SK-N-SH (cell line): ENCODE data around the gene OLFML1. TPM values are rescaled to one million over a fixed set of nuclear protein-coding genes. Genes with fewer than 3 reads are reported as not detected.
A peak's percentile ranks its signal among the peaks of the same experiment; 100 is the strongest.

Source experiments
- CTCF ChIA-PET: fragments of 300-600, 350-600 bp; formaldehyde crosslinking; extraction: SDS; loops from one replicate; lab custom pipeline; 2021; lab: Yijun Ruan, JAX
- POLR2A ChIA-PET: fragments of 350-600 bp; sonication (Branson Sonifier 250); formaldehyde crosslinking; extraction: SDS; loops from one replicate; lab custom pipeline; 2020; ENCODE audit warnings: antibody characterized with exemption, inconsistent platforms; lab: Yijun Ruan, JAX
- DNase-seq: peaks from one replicate; pipeline ENCODE4 v3.0.0; 2012
- H2AFZ ChIP-seq: fragments of 200-600 bp; sonication (generic); 2 replicates; pipeline ENCODE4 v1.8.1; 2016; ENCODE audit warnings: antibody characterized with exemption, mild to moderate bottlenecking, low read depth
- H3F3A ChIP-seq: fragments of 200-600 bp; sonication (generic); replicated peaks from 2 replicates; pipeline ENCODE3; 2016; ENCODE audit warnings: antibody characterized with exemption, mild to moderate bottlenecking; ENCODE audit not compliant: insufficient read depth
- H3K27ac ChIP-seq, 2 experiments: fragments of 200-500 bp in 1 of 2; fragments of 200-600 bp in 1 of 2; sonication (Bioruptor generic) in 1 of 2; sonication (generic), shearing (Covaris generic) in 1 of 2; 2 replicates each; pipeline versions ENCODE4 v1.5.1 to v1.6.1; 2014 to 2016; ENCODE audit warnings: low read depth in 2 of 2, inconsistent platforms in 1 of 2, low read length in 1 of 2, mild to moderate bottlenecking in 1 of 2, mixed read lengths in 1 of 2
- H3K27me3 ChIP-seq: fragments of 200-600 bp; sonication (generic), shearing (Covaris generic); 2 replicates; pipeline ENCODE4 v1.6.1; 2016; ENCODE audit warnings: mixed run types; ENCODE audit not compliant: insufficient read depth
- H3K36me3 ChIP-seq, 2 experiments: fragments of 200-500 bp in 1 of 2; fragments of 200-600 bp in 1 of 2; sonication (Bioruptor generic) in 1 of 2; sonication (generic) in 1 of 2; replicated peaks in 1 of 2; 2 replicates each; pipeline versions ENCODE3 to v1.5.1; 2014 to 2016; ENCODE audit warnings: low read length in 1 of 2, mild to moderate bottlenecking in 1 of 2; ENCODE audit not compliant: insufficient read depth in 2 of 2, control insufficient read depth in 1 of 2
- H3K4me1 ChIP-seq, 2 experiments: fragments of 200-500 bp in 1 of 2; fragments of 200-600 bp in 1 of 2; sonication (Bioruptor generic) in 1 of 2; sonication (generic), shearing (Covaris generic) in 1 of 2; 2 replicates each; pipeline versions ENCODE4 v1.5.1 to v1.6.1; 2014 to 2016; ENCODE audit warnings: low read depth in 1 of 2, low read length in 1 of 2, mixed run types in 1 of 2; ENCODE audit not compliant: insufficient read depth in 2 of 2, control insufficient read depth in 1 of 2
- H3K4me2 ChIP-seq: fragments of 200-600 bp; sonication (generic), shearing (Covaris generic); 2 replicates; pipeline ENCODE4 v1.6.1; 2017; ENCODE audit warnings: mixed run types
- H3K4me3 ChIP-seq, 2 experiments: fragments of 200-500 bp in 1 of 2; fragments of 200-600 bp in 1 of 2; sonication (Bioruptor generic) in 1 of 2; sonication (generic), shearing (Covaris generic) in 1 of 2; 2 replicates each; pipeline versions ENCODE4 v1.5.1 to v1.8.1; 2014 to 2016; ENCODE audit warnings: low read depth in 2 of 2, inconsistent platforms in 1 of 2, low read length in 1 of 2, mild to moderate bottlenecking in 1 of 2, mixed read lengths in 1 of 2, moderate library complexity in 1 of 2
- H3K79me2 ChIP-seq: fragments of 200-600 bp; sonication (generic); 2 replicates; pipeline ENCODE4 v1.8.1; 2017; ENCODE audit warnings: mild to moderate bottlenecking; ENCODE audit not compliant: insufficient read depth
- H3K9ac ChIP-seq: fragments of 200-600 bp; sonication (generic); 2 replicates; pipeline ENCODE4 v1.6.1; 2017; ENCODE audit warnings: mixed run types
- H3K9me2 ChIP-seq: fragments of 200-600 bp; sonication (generic); 2 replicates; pipeline ENCODE4 v1.6.1; 2017; ENCODE audit warnings: mixed run types
- H3K9me3 ChIP-seq: fragments of 200-600 bp; sonication (generic); 2 replicates; pipeline ENCODE4 v1.6.1; 2017; ENCODE audit warnings: mixed run types, mild to moderate bottlenecking, moderate library complexity
- H4K20me1 ChIP-seq: fragments of 200-600 bp; sonication (generic); 2 replicates; pipeline ENCODE4 v1.6.1; 2017; ENCODE audit warnings: mild to moderate bottlenecking, mixed run types; ENCODE audit not compliant: insufficient read depth
- CHD2 ChIP-seq: fragments of 150-350 bp; IDR thresholded peaks from 2 replicates; pipeline ENCODE4 v1.6.1; 2018; ENCODE audit warnings: low read length; ENCODE audit not compliant: partially characterized antibody
- CTCF ChIP-seq: fragments of 200-600 bp; sonication (generic); IDR thresholded peaks from 2 replicates; pipeline ENCODE4 v1.6.1; 2017; ENCODE audit warnings: antibody characterized with exemption, mild to moderate bottlenecking, moderate library complexity
- FOSL2 ChIP-seq: IDR thresholded peaks from 2 replicates; pipeline ENCODE4 v1.4.0; 2012; ENCODE audit warnings: low read depth, mild to moderate bottlenecking, moderate library complexity, borderline replicate concordance
- FOXM1 ChIP-seq: IDR thresholded peaks from 2 replicates; pipeline ENCODE4 v1.4.0; 2012; ENCODE audit warnings: low read depth, mild to moderate bottlenecking
- GABPA ChIP-seq: IDR thresholded peaks from 2 replicates; pipeline ENCODE4 v1.4.0; 2012; ENCODE audit warnings: low read depth, mild to moderate bottlenecking
- GATA2 ChIP-seq: sonication (generic); formaldehyde crosslinking; IDR thresholded peaks from 2 replicates; pipeline ENCODE4 v1.5.0; 2020; ENCODE audit warnings: mild to moderate bottlenecking, missing genetic modification reagents
- IRF3 ChIP-seq: fragments of 150-350 bp; IDR thresholded peaks from 2 replicates; pipeline ENCODE4 v1.6.1; 2016; ENCODE audit warnings: mild to moderate bottlenecking, low read depth, low read length
- JUND ChIP-seq: IDR thresholded peaks from 2 replicates; pipeline ENCODE4 v1.4.0; 2012
- MXI1 ChIP-seq: IDR thresholded peaks from 2 replicates; pipeline ENCODE4 v1.6.1; 2012; ENCODE audit warnings: mild to moderate bottlenecking, low read depth, low read length, improper control_type of control experiment
- NRF1 ChIP-seq: IDR thresholded peaks from 2 replicates; pipeline ENCODE4 v1.6.1; 2012; ENCODE audit warnings: low read depth, mild to moderate bottlenecking, low read length
- RFX5 ChIP-seq: IDR thresholded peaks from 2 replicates; pipeline ENCODE4 v1.6.1; 2012; ENCODE audit warnings: mild to moderate bottlenecking, improper control_type of control experiment, low read length
- RXRA ChIP-seq: IDR thresholded peaks from 2 replicates; pipeline ENCODE4 v1.4.0; 2012; ENCODE audit warnings: low read depth, mild to moderate bottlenecking, borderline replicate concordance
- TCF12 ChIP-seq: IDR thresholded peaks from 2 replicates; pipeline ENCODE4 v1.4.0; 2012
- TEAD4 ChIP-seq: IDR thresholded peaks from 2 replicates; pipeline ENCODE4 v1.4.0; 2012; ENCODE audit warnings: mild to moderate bottlenecking, borderline replicate concordance; ENCODE audit not compliant: insufficient read depth
- USF2 ChIP-seq: fragments of 150-350 bp; IDR thresholded peaks from 2 replicates; pipeline ENCODE4 v1.6.1; 2017; ENCODE audit warnings: antibody characterized with exemption, low read length, low read depth, borderline replicate concordance
- YY1 ChIP-seq: IDR thresholded peaks from 2 replicates; pipeline ENCODE4 v1.4.0; 2012; ENCODE audit warnings: low read depth, mild to moderate bottlenecking
- ZBTB33 ChIP-seq: IDR thresholded peaks from 2 replicates; pipeline ENCODE4 v1.4.0; 2012; ENCODE audit warnings: low read depth, borderline replicate concordance
- WGBS: methylation state at CpG from one replicate; pipeline ENCODE4 v1.1.6; 2017; ENCODE audit warnings: low lambda C conversion rate; 5-methylcytosine and 5-hydroxymethylcytosine counted together
- polyA plus RNA-seq, 3 experiments: library from polyadenylated mRNA; depleted of rRNA; stranded (reverse); fragments of >200 nt; gene quantifications; 2 replicates each; pipeline ENCODE4 v1.2.3, GENCODE V29; 2012

The OLFML1 gene
- polyA plus RNA-seq, 1 of the 3 experiments (the other 2 are of a cell fraction), result not detected

GRCh38 chr11:7523416-7524210 is 38.3 kb downstream of the OLFML1 start (continued):
- TF ChIP-seq ZBTB33, result no peak
- no peak for TF ChIP-seq USF2
- no peak for TF ChIP-seq FOXM1
- no peak for TF ChIP-seq FOSL2
- no peak for TF ChIP-seq CHD2
- no peak for TF ChIP-seq YY1
- TF ChIP-seq MXI1, result no peak
- TF ChIP-seq GATA2 (CRISPR knock-in tag), result no peak
- TF ChIP-seq JUND, result no peak
- no peak for TF ChIP-seq TCF12

GRCh38 chr11:7524462-7525235 is 39.3 kb downstream of the OLFML1 start:
- no peaks in the 10 kb centered on the region for H3K9me2 ChIP-seq
- H3K9me3 ChIP-seq, result no peaks in the 10 kb centered on the region
- no peaks in the 10 kb centered on the region for H4K20me1 ChIP-seq
- no peaks in the 10 kb centered on the region for H3F3A ChIP-seq
- no peak overlapping the region for H3K4me3 ChIP-seq
- no peaks in the 10 kb centered on the region for H3K4me1 ChIP-seq
- H3K9ac ChIP-seq, result no peak overlapping the region
- ChIA-PET POLR2A (no interaction called here), CTCF (interaction anchor here (0.9 to 1.4 kb wide), 5 partner anchors 12 to 141 kb away, joined by 3 to 7 read pairs (median 4); no protein-coding TSS in a partner anchor)
- TF ChIP-seq IRF3, result no peak
- no peak for TF ChIP-seq NRF1
- no peak for TF ChIP-seq USF2
- no peak for TF ChIP-seq GATA2 (CRISPR knock-in tag)
- no peak for TF ChIP-seq CTCF
- no peak for TF ChIP-seq YY1
- no peak for TF ChIP-seq TEAD4
- TF ChIP-seq RFX5, result no peak
- no peak for TF ChIP-seq RXRA
- no peak for TF ChIP-seq GABPA
- 34% methylated on average over 5 of the region's 6 CpGs for WGBS
- H3K36me3 ChIP-seq, result no peaks in the 10 kb centered on the region
- no peak overlapping the region for H3K27ac ChIP-seq
- H3K79me2 ChIP-seq, result no peaks in the 10 kb centered on the region
- peaks cover 8% of the 10 kb centered on the region; the same call in 1 of the 2 replicates for H3K27me3 ChIP-seq
- H3K4me2 ChIP-seq, result 0 out of 2 replicates have a peak overlapping the region, but pooled peaks have one; percentile 41
- DNase-seq, result no peak
- no peak overlapping the region for H2AFZ ChIP-seq
